CD4-positive, CD25-positive, alpha-beta regulatory T cell (primary cell): ENCODE measurements around the gene APOBEC3H. TPM values are rescaled to one million over a fixed set of nuclear protein-coding genes. Genes with fewer than 3 reads are reported as not detected.

Experiments used
- ATAC-seq, 2 donors: fragments of 150-1000 bp; cut with Tn5 transposase; one replicate each; pipeline ENCODE4 v1.10.0; 2021; ENCODE audit warnings: low read depth in 2 of 2, moderate number of reproducible peaks in 2 of 2, moderate library complexity in 1 of 2
- DNase-seq, 3 donors: peaks; one replicate each; pipeline versions ENCODE4 v3.0.0 to v3.0.0-alpha.2; 2012 to 2022; ENCODE audit warnings: mixed read lengths in 1 of 3
- H3K27ac ChIP-seq: one replicate; pipeline ENCODE4 v1.7.0; 2013; ENCODE audit warnings: mild to moderate bottlenecking, low read length; ENCODE audit not compliant: insufficient read depth, poor library complexity, severe bottlenecking
- H3K27me3 ChIP-seq: one replicate; pipeline ENCODE4 v1.7.0; 2013; ENCODE audit warnings: low read length; ENCODE audit not compliant: control insufficient read depth, insufficient read depth
- H3K36me3 ChIP-seq: one replicate; pipeline ENCODE4 v1.7.0; 2013; ENCODE audit warnings: mild to moderate bottlenecking, low read length, moderate library complexity; ENCODE audit not compliant: control insufficient read depth, insufficient read depth
- H3K4me1 ChIP-seq: 2 replicates; pipeline ENCODE4 v1.7.0; 2013; ENCODE audit warnings: mild to moderate bottlenecking, low read length; ENCODE audit not compliant: insufficient read depth, control insufficient read depth, poor library complexity, severe bottlenecking
- H3K4me3 ChIP-seq: one replicate; pipeline ENCODE4 v1.7.0; 2013; ENCODE audit warnings: low read depth, mild to moderate bottlenecking, low read length, moderate library complexity
- H3K9me3 ChIP-seq, 2 experiments: 1 replicate in 1 of 2; 2 replicates in 1 of 2; pipeline ENCODE4 v1.7.0; 2013; ENCODE audit warnings: low read length in 2 of 2, mild to moderate bottlenecking in 1 of 2, moderate library complexity in 1 of 2; ENCODE audit not compliant: control insufficient read depth in 2 of 2
- H3K27ac Mint-ChIP-seq, 3 donors: one replicate each; pipeline ENCODE4 v1.8.0; 2020 to 2022; ENCODE audit warnings: mild to moderate bottlenecking in 3 of 3, mixed read lengths in 3 of 3, moderate library complexity in 2 of 3
- H3K27me3 Mint-ChIP-seq: one replicate; pipeline ENCODE4 v1.8.0; 2022; ENCODE audit warnings: mild to moderate bottlenecking, mixed read lengths
- H3K36me3 Mint-ChIP-seq: one replicate; pipeline ENCODE4 v1.8.0; 2020; ENCODE audit warnings: mixed read lengths
- H3K4me1 Mint-ChIP-seq, 4 donors: one replicate each; pipeline ENCODE4 v1.8.0; 2020 to 2022; ENCODE audit warnings: mixed read lengths in 4 of 4, mild to moderate bottlenecking in 1 of 4
- H3K4me3 Mint-ChIP-seq, 4 donors: one replicate each; pipeline ENCODE4 v1.8.0; 2020 to 2022; ENCODE audit warnings: mild to moderate bottlenecking in 4 of 4, mixed read lengths in 4 of 4, moderate library complexity in 3 of 4
- H3K9me3 Mint-ChIP-seq, 7 donors: one replicate each; pipeline ENCODE4 v1.8.0; 2020 to 2022; ENCODE audit warnings: mixed read lengths in 7 of 7, mild to moderate bottlenecking in 3 of 7, moderate library complexity in 2 of 7
- polyA plus RNA-seq, 4 donors: library from polyadenylated mRNA; unstranded; fragments of 300-500 nt; fragmentation: Illumina TruSeq; gene quantifications; one replicate each; pipeline ENCODE4 v1.2.3, GENCODE V29; 2021
- total RNA-seq: library from RNA; stranded (reverse); gene quantifications from one replicate; pipeline ENCODE4 v1.2.3, GENCODE V29; 2022

APOBEC3H gene
- total and polyA plus RNA-seq, 5 donors from 2014 or later, result 1.7 to 7.8 (median 2.6) TPM

GRCh38 chr22:39092111-39092862, 4.8 kb upstream of the APOBEC3H start:
- Histone ChIP-seq H3K4me1 (peaks cover 74% of the 10 kb centered on the region), H3K36me3 (peaks cover under 1% of the 10 kb centered on the region), H3K27me3 (no peaks in the 10 kb centered on the region), H3K9me3 (no peaks in the 10 kb centered on the region), H3K27ac (peak overlapping the region; percentile 94), H3K4me3 (no peak overlapping the region)
- no peaks in the 10 kb centered on the region for H3K9me3 Mint-ChIP-seq
- peaks cover 11 to 89% (median 51%) of the 10 kb centered on the region in 4 donors for H3K4me1 Mint-ChIP-seq
- peak overlapping the region; percentile 46 to 80 (median 68) for H3K4me3 Mint-ChIP-seq
- ATAC-seq (no peak), DNase-seq (peak in 1 of 3 donors; percentile 42)
- peak overlapping the region; percentile 94 to 99 (median 96) for H3K27ac Mint-ChIP-seq
- peaks cover 4% of the 10 kb centered on the region for H3K36me3 Mint-ChIP-seq
- no peaks in the 10 kb centered on the region for H3K27me3 Mint-ChIP-seq

- Histone ChIP-seq H3K4me3 (no peak overlapping the region), H3K9me3 (no peaks in the 10 kb centered on the region), H3K4me1 (peaks cover 84% of the 10 kb centered on the region), H3K27ac (peak overlapping the region; percentile 93), H3K36me3 (no peaks in the 10 kb centered on the region), H3K27me3 (no peaks in the 10 kb centered on the region)
- H3K4me3 Mint-ChIP-seq, result peak overlapping the region in 2 of 4 donors; percentile 62 to 84
- peak overlapping the region; percentile 60 to 88 (median 88) for H3K27ac Mint-ChIP-seq
- H3K9me3 Mint-ChIP-seq, result no peaks in the 10 kb centered on the region
- DNase-seq (peak in 1 of 3 donors; percentile 59), ATAC-seq (no peak)
- peaks cover 9 to 90% (median 56%) of the 10 kb centered on the region in 4 donors for H3K4me1 Mint-ChIP-seq
- no peaks in the 10 kb centered on the region for H3K36me3 Mint-ChIP-seq
- H3K27me3 Mint-ChIP-seq, result no peaks in the 10 kb centered on the region
Measured at GRCh38 chr22:39094717-39095389, 2.2 kb upstream of the APOBEC3H start.

GRCh38 chr22:39095971-39096370, 1.1 kb upstream of the APOBEC3H start:
- Histone ChIP-seq H3K4me1 (peaks cover 79% of the 10 kb centered on the region), H3K4me3 (no peak overlapping the region), H3K36me3 (no peaks in the 10 kb centered on the region), H3K27me3 (no peaks in the 10 kb centered on the region), H3K27ac (peak overlapping the region; percentile 93), H3K9me3 (no peaks in the 10 kb centered on the region)
- no peaks in the 10 kb centered on the region for H3K27me3 Mint-ChIP-seq
- DNase-seq (no peak), ATAC-seq (no peak)
- peak overlapping the region; percentile 76 to 88 (median 88) for H3K27ac Mint-ChIP-seq
- H3K9me3 Mint-ChIP-seq, result no peaks in the 10 kb centered on the region
- no peaks in the 10 kb centered on the region for H3K36me3 Mint-ChIP-seq
- peak overlapping the region in 1 of 4 donors; percentile 12 for H3K4me3 Mint-ChIP-seq
- H3K4me1 Mint-ChIP-seq, result peaks cover 5 to 86% (median 48%) of the 10 kb centered on the region in 4 donors

GRCh38 chr22:39098026-39098425, 982 bp downstream of the APOBEC3H start:
- Histone ChIP-seq H3K36me3 (no peaks in the 10 kb centered on the region), H3K9me3 (no peaks in the 10 kb centered on the region), H3K4me3 (no peak overlapping the region), H3K27me3 (no peaks in the 10 kb centered on the region), H3K27ac (peak overlapping the region; percentile 93), H3K4me1 (peaks cover 59% of the 10 kb centered on the region)
- no peak for DNase-seq
- no peaks in the 10 kb centered on the region for H3K27me3 Mint-ChIP-seq
- peaks cover 5 to 67% (median 36%) of the 10 kb centered on the region in 4 donors for H3K4me1 Mint-ChIP-seq
- no peaks in the 10 kb centered on the region for H3K9me3 Mint-ChIP-seq
- ATAC-seq, result no peak
- H3K4me3 Mint-ChIP-seq, result peak overlapping the region in 2 of 4 donors; percentile 8 to 16
- H3K27ac Mint-ChIP-seq, result peak overlapping the region; percentile 38 to 93 (median 91)
- H3K36me3 Mint-ChIP-seq, result no peaks in the 10 kb centered on the region

GRCh38 chr22:39098576-39098975, 1.5 kb downstream of the APOBEC3H start:
- Mint-ChIP-seq H3K4me3 (peak overlapping the region in 3 of 4 donors; percentile 8 to 87 (median 77)), H3K27me3 (no peaks in the 10 kb centered on the region), H3K27ac (peak overlapping the region; percentile 91 to 98 (median 95)), H3K4me1 (peaks cover 5 to 65% (median 36%) of the 10 kb centered on the region in 4 donors), H3K36me3 (no peaks in the 10 kb centered on the region), H3K9me3 (no peaks in the 10 kb centered on the region)
- Histone ChIP-seq H3K4me1 (peaks cover 59% of the 10 kb centered on the region), H3K4me3 (no peak overlapping the region), H3K27me3 (no peaks in the 10 kb centered on the region), H3K9me3 (no peaks in the 10 kb centered on the region), H3K27ac (peak overlapping the region; percentile 93), H3K36me3 (no peaks in the 10 kb centered on the region)
- ATAC-seq, result no peak
- no peak for DNase-seq

GRCh38 chr22:39101226-39101625, 4.2 kb downstream of the APOBEC3H start:
- Mint-ChIP-seq H3K27me3 (no peaks in the 10 kb centered on the region), H3K4me3 (peak overlapping the region in 1 of 4 donors; percentile 47), H3K9me3 (no peaks in the 10 kb centered on the region), H3K4me1 (peaks cover 5 to 44% (median 23%) of the 10 kb centered on the region in 4 donors), H3K27ac (peak overlapping the region in 1 of 3 donors; percentile 71), H3K36me3 (no peaks in the 10 kb centered on the region)
- no peaks in the 10 kb centered on the region for H3K36me3 ChIP-seq
- no peaks in the 10 kb centered on the region for H3K9me3 ChIP-seq
- no peak for ATAC-seq
- no peak overlapping the region for H3K4me3 ChIP-seq
- no peaks in the 10 kb centered on the region for H3K27me3 ChIP-seq
- no peak for DNase-seq
- no peak overlapping the region for H3K27ac ChIP-seq
- peaks cover 43% of the 10 kb centered on the region for H3K4me1 ChIP-seq

GRCh38 chr22:39103431-39103830, 6.4 kb downstream of the APOBEC3H start:
- H3K36me3 ChIP-seq, result no peaks in the 10 kb centered on the region
- H3K4me1 ChIP-seq, result peaks cover 21% of the 10 kb centered on the region
- ATAC-seq (no peak), DNase-seq (no peak)
- Mint-ChIP-seq H3K36me3 (no peaks in the 10 kb centered on the region), H3K27me3 (no peaks in the 10 kb centered on the region), H3K9me3 (no peaks in the 10 kb centered on the region), H3K4me3 (no peak overlapping the region), H3K4me1 (peaks cover 5 to 24% (median 13%) of the 10 kb centered on the region in 4 donors), H3K27ac (no peak overlapping the region)
- H3K9me3 ChIP-seq, result no peaks in the 10 kb centered on the region
- H3K27me3 ChIP-seq, result no peaks in the 10 kb centered on the region
- no peak overlapping the region for H3K27ac ChIP-seq
- no peak overlapping the region for H3K4me3 ChIP-seq
